ENCODE results near the gene SUPT5H.

Gene SUPT5H

GRCh38 chr19:39469567-39469966 is 24.2 kb downstream of the SUPT5H start:
- H3K9me2 ChIP-seq (replicated peaks; ENCODE audit: insufficient read depth, low read length), result no peaks in the 10 kb centered on the region
- no peaks in the 10 kb centered on the region for H4K20me1 ChIP-seq (ENCODE audit: low read depth, low read length)
- no peaks in the 10 kb centered on the region for H3K79me2 ChIP-seq (ENCODE audit: insufficient read depth, low read length)
- TF ChIP-seq EZH2phosphoT487 (conservative IDR thresholded peaks at IDR 0.05; ENCODE audit: low read length) (no peak), CTCF (IDR thresholded peaks at IDR 0.05; ENCODE audit: insufficient read depth, low read length, poor library complexity, severe bottlenecking) (no peak)
- H3F3A ChIP-seq (ENCODE audit: insufficient read depth), result no peaks in the 10 kb centered on the region
- no peaks in the 10 kb centered on the region for H3K9me3 ChIP-seq (ENCODE audit: insufficient read depth, low read length)
- no peak overlapping the region for H3K4me3 ChIP-seq (ENCODE audit: insufficient read depth, low read length, poor library complexity, severe bottlenecking)
- H3K9ac ChIP-seq (ENCODE audit: low read length), result no peak overlapping the region
- H3K27ac ChIP-seq (ENCODE audit: low read depth, low read length), result no peak overlapping the region
- no peaks in the 10 kb centered on the region for H3K27me3 ChIP-seq (ENCODE audit: low read length)
- no peaks in the 10 kb centered on the region for H3K36me3 ChIP-seq (ENCODE audit: low read length)
- no peak overlapping the region for H2AFZ ChIP-seq (ENCODE audit: low read depth, low read length, severe bottlenecking)
- H3K4me2 ChIP-seq (ENCODE audit: low read depth, low read length, poor library complexity, severe bottlenecking), result no peak overlapping the region

DNA sequence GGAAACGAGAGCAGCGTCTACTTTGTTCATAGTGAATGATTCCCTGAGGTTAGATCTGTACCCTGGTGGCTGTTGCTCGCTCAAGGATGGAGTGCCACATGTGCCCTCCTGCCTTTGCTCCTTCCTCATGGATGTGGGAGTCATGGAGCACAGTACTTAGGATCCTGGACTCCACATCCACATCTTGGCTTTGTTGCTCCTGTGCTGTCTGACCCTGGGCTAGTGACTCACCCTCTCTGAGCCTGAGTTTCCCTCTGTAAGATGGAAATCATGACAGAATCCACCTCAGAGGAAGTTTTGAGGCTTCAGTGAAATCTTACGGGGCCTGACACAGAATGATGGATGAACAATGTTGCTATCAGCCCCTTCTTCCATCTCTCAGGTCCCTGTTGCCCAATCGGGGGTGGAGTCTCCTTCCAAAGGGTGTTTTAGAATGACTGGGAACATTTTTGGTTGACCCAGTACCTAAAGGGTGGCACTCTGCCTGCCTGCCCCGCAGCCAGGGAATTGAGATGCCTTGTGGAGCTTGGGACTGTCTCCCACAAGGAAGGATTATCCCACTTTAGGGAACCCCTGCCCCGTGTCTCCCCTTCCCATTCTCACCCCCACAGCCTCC is 25.4 kb downstream of the SUPT5H start:
- Histone ChIP-seq H3K36me3 (ENCODE audit: low read length) (no peaks in the 10 kb centered on the region), H4K20me1 (ENCODE audit: low read depth, low read length) (no peaks in the 10 kb centered on the region), H3K9me2 (replicated peaks; ENCODE audit: insufficient read depth, low read length) (no peaks in the 10 kb centered on the region)

GRCh38 chr19:39471756-39472536 is 26.6 kb downstream of the SUPT5H start:
- Histone ChIP-seq H2AFZ (ENCODE audit: low read depth, low read length, severe bottlenecking) (no peak overlapping the region), H3K27ac (ENCODE audit: low read depth, low read length) (no peak overlapping the region), H3K36me3 (ENCODE audit: low read length) (no peaks in the 10 kb centered on the region; the same call in 1 of the 2 replicates), H3K9ac (ENCODE audit: low read length) (no peak overlapping the region), H3K9me3 (ENCODE audit: insufficient read depth, low read length) (no peaks in the 10 kb centered on the region), H3K79me2 (ENCODE audit: insufficient read depth, low read length) (no peaks in the 10 kb centered on the region), H4K20me1 (ENCODE audit: low read depth, low read length) (no peaks in the 10 kb centered on the region), H3K9me2 (replicated peaks; ENCODE audit: insufficient read depth, low read length) (no peaks in the 10 kb centered on the region), H3F3A (ENCODE audit: insufficient read depth) (no peaks in the 10 kb centered on the region), H3K4me3 (ENCODE audit: insufficient read depth, low read length, poor library complexity, severe bottlenecking) (no peak overlapping the region), H3K27me3 (ENCODE audit: low read length) (no peaks in the 10 kb centered on the region), H3K4me2 (ENCODE audit: low read depth, low read length, poor library complexity, severe bottlenecking) (no peak overlapping the region)
- TF ChIP-seq CTCF (IDR thresholded peaks at IDR 0.05; ENCODE audit: insufficient read depth, low read length, poor library complexity, severe bottlenecking), result no peak
- no peak for TF ChIP-seq EZH2phosphoT487 (conservative IDR thresholded peaks at IDR 0.05; ENCODE audit: low read length)

More for the DNA sequence above, 25.4 kb downstream of the SUPT5H start:
- Histone ChIP-seq H3K9ac (ENCODE audit: low read length) (no peak overlapping the region), H3K79me2 (ENCODE audit: insufficient read depth, low read length) (no peaks in the 10 kb centered on the region), H3K27ac (ENCODE audit: low read depth, low read length) (no peak overlapping the region), H3K9me3 (ENCODE audit: insufficient read depth, low read length) (no peaks in the 10 kb centered on the region), H3F3A (ENCODE audit: insufficient read depth) (no peaks in the 10 kb centered on the region), H2AFZ (ENCODE audit: low read depth, low read length, severe bottlenecking) (no peak overlapping the region), H3K27me3 (ENCODE audit: low read length) (no peaks in the 10 kb centered on the region), H3K4me3 (ENCODE audit: insufficient read depth, low read length, poor library complexity, severe bottlenecking) (no peak overlapping the region), H3K4me2 (ENCODE audit: low read depth, low read length, poor library complexity, severe bottlenecking) (no peak overlapping the region)
- no peak for TF ChIP-seq CTCF (IDR thresholded peaks at IDR 0.05; ENCODE audit: insufficient read depth, low read length, poor library complexity, severe bottlenecking)
- TF ChIP-seq EZH2phosphoT487 (conservative IDR thresholded peaks at IDR 0.05; ENCODE audit: low read length), result no peak
